ENCODE data around the gene PCBD2. TPM values are rescaled to one million over a fixed set of nuclear protein-coding genes. Genes with fewer than 3 reads are reported as not detected.
"Not testable (repeated sequence)": the region's sequence is repeated elsewhere in the genome, so short reads cannot be mapped to it uniquely, and the experiment has no call there.

Gene PCBD2
- total and polyA plus RNA-seq, 8 donors = 5.0 to 9.1 (median 7.3) TPM

- no peak for ATAC-seq
These were observed 89.7 kb downstream of the PCBD2 start for GRCh38 chr5:134994560-134995156.

GRCh38 chr5:134995850-134996402, 91.0 kb downstream of the PCBD2 start:
- no peak overlapping the region for H3K27ac ChIP-seq
- no peak for TF ChIP-seq CTCF (IDR thresholded peaks at IDR 0.05)
- no peak for DNase-seq
- H3K36me3 ChIP-seq = no peaks in the 10 kb centered on the region
- no peaks in the 10 kb centered on the region for H3K9me3 ChIP-seq
- 89 to 93% methylated on average over 8 of the region's 8 CpGs for WGBS, 2 donors
- no peak for FAIRE-seq
- H3K4me3 ChIP-seq = no peak overlapping the region
- ATAC-seq = no peak
- H3K27me3 ChIP-seq = no peaks in the 10 kb centered on the region
- H3K4me1 ChIP-seq = no peaks in the 10 kb centered on the region
- intact Hi-C loops (cut with DNase I) = no loop called here

More at GRCh38 chr5:134994560-134995156, 89.7 kb downstream of the PCBD2 start:
- Histone ChIP-seq H3K4me3 (no peak overlapping the region), H3K27me3 (no peaks in the 10 kb centered on the region), H3K36me3 (no peaks in the 10 kb centered on the region), H3K4me1 (no peaks in the 10 kb centered on the region), H3K9me3 (no peaks in the 10 kb centered on the region), H3K27ac (no peak overlapping the region)
- no peak for DNase-seq
- no peak for TF ChIP-seq CTCF (IDR thresholded peaks at IDR 0.05)
- whole genome bisulfite sequencing, 2 donors = 65 to 85% methylated on average over 2 of the region's 2 CpGs
- intact Hi-C loops (cut with DNase I) = no loop called here
- no peak for FAIRE-seq

- no peak overlapping the region for H3K27ac ChIP-seq
- no peak overlapping the region for H3K4me3 ChIP-seq
- ATAC-seq (no peak), DNase-seq (no peak), FAIRE-seq (no peak)
- H3K4me1 ChIP-seq = no peaks in the 10 kb centered on the region
- intact Hi-C loops (cut with DNase I) = no loop called here
- no peaks in the 10 kb centered on the region for H3K9me3 ChIP-seq
- H3K36me3 ChIP-seq = no peaks in the 10 kb centered on the region
- 73 to 75% methylated on average over 11 of the region's 11 CpGs for WGBS, 2 donors
- no peaks in the 10 kb centered on the region for H3K27me3 ChIP-seq
- no peak for TF ChIP-seq CTCF (IDR thresholded peaks at IDR 0.05)
These were observed 92.1 kb downstream of the PCBD2 start for GRCh38 chr5:134997015-134997414.

- DNase-seq; H3K9me3 ChIP-seq; H3K36me3 ChIP-seq; H3K27me3 ChIP-seq; H3K4me1 ChIP-seq; H3K27ac ChIP-seq; H3K4me3 ChIP-seq; ATAC-seq; intact Hi-C loops (cut with DNase I); FAIRE-seq: not testable (repeated sequence)
- 89 to 94% methylated on average over 5 of the region's 5 CpGs for WGBS, 2 donors
These were observed 93.1 kb downstream of the PCBD2 start for GRCh38 chr5:134998068-134998467.

- no peaks in the 10 kb centered on the region for H3K4me1 ChIP-seq
- DNase-seq (no peak), ATAC-seq (no peak), FAIRE-seq (no peak)
- H3K27me3 ChIP-seq = no peaks in the 10 kb centered on the region
- TF ChIP-seq CTCF (IDR thresholded peaks at IDR 0.05) = no peak
- H3K4me3 ChIP-seq = no peak overlapping the region
- WGBS, 2 donors = 76 to 92% methylated on average over 3 of the region's 3 CpGs
- H3K36me3 ChIP-seq = no peaks in the 10 kb centered on the region
- no peak overlapping the region for H3K27ac ChIP-seq
- intact Hi-C loops (cut with DNase I) = no loop called here
- no peaks in the 10 kb centered on the region for H3K9me3 ChIP-seq
These were observed 99.4 kb downstream of the PCBD2 start for GRCh38 chr5:135004376-135004775.

Data from pancreas (tissue), 10 donors.